H1 (cell line): ENCODE data around the gene TM4SF1. TPM values are rescaled to one million over a fixed set of nuclear protein-coding genes. Genes with fewer than 3 reads are reported as not detected.
A peak's percentile ranks its signal among the peaks of the same experiment; 100 is the strongest.
"Not testable (repeated sequence)": the region's sequence is repeated elsewhere in the genome, so short reads cannot be mapped to it uniquely, and the experiment has no call there.

Experiments
- CTCF ChIA-PET: fragments of 300-600 bp; sonication (Branson Sonifier 250); formaldehyde crosslinking; loops from one replicate; lab custom pipeline; 2021; ENCODE audit not compliant: partially characterized antibody; lab: Charles Lee
- POLR2A ChIA-PET: fragments of 300-600 bp; sonication (Branson Sonifier 250); formaldehyde crosslinking; loops from one replicate; lab custom pipeline; 2021; ENCODE audit warnings: inconsistent platforms; ENCODE audit not compliant: partially characterized antibody; lab: Charles Lee
- DNase-seq, 2 experiments: peaks; one replicate each; pipeline versions ENCODE4 v3.0.0 to v3.0.0-alpha.2; 2010 to 2022; ENCODE audit warnings: low spot score in 2 of 2, low read depth in 1 of 2, mixed read lengths in 1 of 2
- FAIRE-seq: peaks from 2 replicates; lab custom pipeline; 2011; peaks lifted over from hg19 to GRCh38; lab: Jason Lieb, UNC
- H2AFZ ChIP-seq: 2 replicates; pipeline ENCODE4 v1.8.1; 2012; ENCODE audit warnings: low read length, inconsistent platforms
- H2AK5ac ChIP-seq: 2 replicates; pipeline ENCODE4 v1.6.1; 2013; ENCODE audit warnings: low read depth, low read length
- H2BK120ac ChIP-seq: replicated peaks from 2 replicates; pipeline ENCODE3; 2013; ENCODE audit warnings: low read depth, low read length, inconsistent platforms
- H2BK12ac ChIP-seq: 2 replicates; pipeline ENCODE4 v1.6.1; 2013; ENCODE audit warnings: low read depth, low read length
- H2BK15ac ChIP-seq: 2 replicates; pipeline ENCODE4 v1.6.1; 2013; ENCODE audit warnings: low read length
- H2BK20ac ChIP-seq: 2 replicates; pipeline ENCODE4 v1.6.1; 2013; ENCODE audit warnings: low read length
- H2BK5ac ChIP-seq: 2 replicates; pipeline ENCODE4 v1.6.1; 2013; ENCODE audit warnings: low read depth, low read length
- H3K14ac ChIP-seq: 2 replicates; pipeline ENCODE4 v1.6.1; 2013; ENCODE audit warnings: inconsistent platforms; ENCODE audit not compliant: insufficient read length
- H3K18ac ChIP-seq: 2 replicates; pipeline ENCODE4 v1.6.1; 2013; ENCODE audit warnings: low read length; ENCODE audit errors: extremely low read depth
- H3K23ac ChIP-seq: 2 replicates; pipeline ENCODE4 v1.6.1; 2013; ENCODE audit warnings: inconsistent platforms; ENCODE audit not compliant: insufficient read length
- H3K23me2 ChIP-seq: 2 replicates; pipeline ENCODE4 v1.6.1; 2013; ENCODE audit warnings: low read depth, low read length
- H3K27ac ChIP-seq: 2 replicates; pipeline ENCODE4 v1.6.1; 2011; ENCODE audit warnings: low read depth, low read length, inconsistent platforms
- H3K27me3 ChIP-seq, 4 experiments: replicated peaks in 1 of 4; 1 replicate in 1 of 4; 2 replicates in 3 of 4; pipeline versions ENCODE4 v1.6.1 to v1.8.1; 2011 to 2013; ENCODE audit warnings: low read length in 3 of 4, mild to moderate bottlenecking in 3 of 4, inconsistent platforms in 2 of 4, mixed read lengths in 2 of 4, moderate library complexity in 1 of 4; ENCODE audit not compliant: control insufficient read depth in 3 of 4, insufficient read depth in 3 of 4; ENCODE audit errors: extremely low read depth in 1 of 4
- H3K36me3 ChIP-seq, 4 experiments: 2 replicates each; pipeline versions ENCODE4 v1.6.1 to v1.8.1; 2011 to 2013; ENCODE audit warnings: mild to moderate bottlenecking in 4 of 4, low read length in 3 of 4, moderate library complexity in 2 of 4, control low read depth in 1 of 4, inconsistent platforms in 1 of 4; ENCODE audit not compliant: insufficient read depth in 4 of 4, control insufficient read depth in 2 of 4
- H3K4ac ChIP-seq: replicated peaks from 2 replicates; pipeline ENCODE3; 2013; ENCODE audit warnings: low read length, low read depth, mixed read lengths, inconsistent platforms; ENCODE audit not compliant: insufficient read length
- H3K4me1 ChIP-seq, 4 experiments: replicated peaks in 1 of 4; 1 replicate in 1 of 4; 2 replicates in 3 of 4; pipeline versions ENCODE4 v1.6.1 to v1.8.1; 2011 to 2013; ENCODE audit warnings: low read length in 3 of 4, inconsistent platforms in 2 of 4, mixed read lengths in 1 of 4; ENCODE audit not compliant: insufficient read depth in 4 of 4, control insufficient read depth in 3 of 4
- H3K4me2 ChIP-seq, 2 experiments: 2 replicates each; pipeline versions ENCODE4 v1.6.1 to v1.8.1; 2011 to 2013; ENCODE audit warnings: low read depth in 2 of 2, low read length in 2 of 2, control low read depth in 1 of 2, inconsistent platforms in 1 of 2, mild to moderate bottlenecking in 1 of 2; ENCODE audit not compliant: insufficient read depth in 1 of 2
- H3K4me3 ChIP-seq, 4 experiments: fragments of 200-600, 300-600 bp in 1 of 4; sonication (generic), shearing (Covaris generic), sonication (Bioruptor Twin) in 1 of 4; 2 replicates each; pipeline versions ENCODE4 v1.5.1 to v1.8.1; 2011 to 2016; ENCODE audit warnings: low read length in 4 of 4, low read depth in 3 of 4, control low read depth in 2 of 4, inconsistent platforms in 2 of 4, mild to moderate bottlenecking in 2 of 4, mixed read lengths in 1 of 4, moderate library complexity in 1 of 4; ENCODE audit not compliant: insufficient read depth in 2 of 4; ENCODE audit errors: extremely low read depth in 1 of 4
- H3K56ac ChIP-seq: replicated peaks from 2 replicates; pipeline ENCODE3; 2013; ENCODE audit warnings: low read depth, mild to moderate bottlenecking, mixed read lengths, low read length, inconsistent platforms; ENCODE audit not compliant: insufficient read length
- H3K79me1 ChIP-seq: 2 replicates; pipeline ENCODE4 v1.6.1; 2013; ENCODE audit warnings: low read depth, low read length, control low read depth
- H3K79me2 ChIP-seq, 2 experiments: 2 replicates each; pipeline versions ENCODE4 v1.6.1 to v1.8.1; 2012 to 2013; ENCODE audit warnings: low read length in 2 of 2, mild to moderate bottlenecking in 2 of 2, inconsistent platforms in 1 of 2; ENCODE audit not compliant: insufficient read depth in 2 of 2, control insufficient read depth in 1 of 2
- H3K9ac ChIP-seq, 4 experiments: replicated peaks in 1 of 4; 1 replicate in 1 of 4; 2 replicates in 3 of 4; pipeline versions ENCODE4 v1.6.1 to v1.8.1; 2011 to 2013; ENCODE audit warnings: low read depth in 3 of 4, low read length in 3 of 4, control low read depth in 2 of 4, mild to moderate bottlenecking in 2 of 4, moderate library complexity in 2 of 4, inconsistent platforms in 1 of 4; ENCODE audit errors: extremely low read depth in 1 of 4
- H3K9me3 ChIP-seq, 2 experiments: 2 replicates each; pipeline versions ENCODE4 v1.6.1 to v1.8.1; 2012 to 2013; ENCODE audit warnings: mild to moderate bottlenecking in 2 of 2, moderate library complexity in 2 of 2, control low read depth in 1 of 2, inconsistent platforms in 1 of 2, low read depth in 1 of 2, low read length in 1 of 2, mixed read lengths in 1 of 2; ENCODE audit not compliant: insufficient read depth in 2 of 2
- H4K20me1 ChIP-seq, 2 experiments: replicated peaks in 1 of 2; 2 replicates each; pipeline versions ENCODE3 to v1.8.1; 2011 to 2013; ENCODE audit warnings: inconsistent platforms in 2 of 2, low read length in 2 of 2, mild to moderate bottlenecking in 1 of 2; ENCODE audit not compliant: insufficient read depth in 2 of 2, control insufficient read depth in 1 of 2
- H4K5ac ChIP-seq: 2 replicates; pipeline ENCODE4 v1.6.1; 2013; ENCODE audit warnings: low read length, low read depth, mixed read lengths, inconsistent platforms; ENCODE audit not compliant: insufficient read length
- H4K8ac ChIP-seq: 2 replicates; pipeline ENCODE4 v1.8.0; 2013; ENCODE audit warnings: mild to moderate bottlenecking, moderate library complexity, low read length, inconsistent platforms; ENCODE audit not compliant: insufficient read depth; ENCODE audit errors: extremely low read depth
- H4K91ac ChIP-seq: replicated peaks from 2 replicates; pipeline ENCODE3; 2013; ENCODE audit warnings: low read length, mixed read lengths, inconsistent platforms; ENCODE audit not compliant: insufficient read length
- JUND ChIP-seq: IDR thresholded peaks from 2 replicates; pipeline ENCODE4 v1.6.1; 2011; ENCODE audit warnings: mild to moderate bottlenecking, improper control_type of control experiment, low read length
- POU5F1 ChIP-seq: IDR thresholded peaks from 2 replicates; pipeline ENCODE4 v1.6.1; 2011; ENCODE audit warnings: low read depth, mild to moderate bottlenecking, low read length, moderate library complexity
- WGBS, 2 experiments: shearing (Covaris generic) in 1 of 2; methylation state at CpG; one replicate each; pipeline versions ENCODE4 v1.1.6 to v1.1.7; 2013 to 2015; ENCODE audit warnings: low lambda C conversion rate in 2 of 2, mixed read lengths in 2 of 2, inconsistent platforms in 1 of 2, low coverage in 1 of 2, missing lambda C conversion rate in 1 of 2; ENCODE audit not compliant: insufficient replicate concordance in 2 of 2, insufficient coverage in 1 of 2, insufficient read length in 1 of 2; ENCODE audit errors: extremely low coverage in 1 of 2, missing lambda C conversion rate in 1 of 2; 5-methylcytosine and 5-hydroxymethylcytosine counted together
- polyA plus RNA-seq, 7 experiments: library from polyadenylated mRNA; depleted of rRNA in 3 of 7; stranded (reverse) in 5 of 7; unstranded in 2 of 7; fragments of >200 nt in 5 of 7; fragments of 200-250 nt in 2 of 7; gene quantifications; 1 replicate in 5 of 7; 2 replicates in 1 of 7; 4 replicates in 1 of 7; pipeline versions ENCODE4 v1.2.1 to v1.2.3, GENCODE V29; 2011 to 2013; ENCODE audit warnings: missing spikeins in 2 of 7, mixed read lengths in 2 of 7
- total RNA-seq: library from RNA; stranded (reverse); fragmentation: NEBNext Ultra II Directional; extraction: Animal tissue kit (Norgen Biotek cat#: 25700); gene quantifications from 2 replicates; pipeline ENCODE4 v1.2.1, GENCODE V29; 2021

The TM4SF1 gene
- total and polyA plus RNA-seq, 2 of the 8 experiments (the other 6 are each of a cell fraction or from before 2014, with no cell fraction given): 0.26 to 1.3 TPM

DNA sequence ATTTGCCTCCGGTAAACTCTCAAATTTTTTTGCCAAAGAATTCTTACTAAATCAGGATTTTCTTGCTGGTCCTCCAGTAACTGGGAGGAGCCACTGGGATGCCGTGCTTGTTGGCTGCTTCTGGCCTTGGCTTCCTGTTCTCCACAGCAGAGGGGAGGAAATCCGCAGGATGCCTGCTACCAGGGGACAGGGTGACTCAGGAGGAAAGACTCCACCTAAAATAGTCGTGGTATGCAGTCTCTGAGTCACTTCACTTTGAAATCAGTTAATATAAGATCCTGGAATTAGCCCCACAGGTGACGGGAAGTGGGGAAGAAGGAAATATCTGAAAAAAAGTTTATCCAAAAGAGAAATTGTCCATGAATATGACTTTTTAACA, 37.5 kb downstream of the TM4SF1 start:
- no peaks in the 10 kb centered on the region for H3K79me2 ChIP-seq
- no peak overlapping the region for H3K4ac ChIP-seq
- H4K20me1 ChIP-seq: no peaks in the 10 kb centered on the region
- no peak overlapping the region for H3K9ac ChIP-seq
- ChIA-PET CTCF (interaction anchor here (2.6 kb wide), 1 partner anchor 386 kb away, joined by 13 read pairs; no protein-coding TSS in a partner anchor), POLR2A (no interaction called here)
- no peaks in the 10 kb centered on the region for H3K79me1 ChIP-seq
- H3K27me3 ChIP-seq: no peaks in the 10 kb centered on the region
- H3K9me3 ChIP-seq: no peaks in the 10 kb centered on the region
- H3K56ac ChIP-seq: no peak overlapping the region
- H2AK5ac ChIP-seq: no peak overlapping the region
- no peak overlapping the region for H3K27ac ChIP-seq
- TF ChIP-seq JUND (peak; percentile 80; the same call in 1 of the 2 replicates), POU5F1 (no peak)
- no peak overlapping the region for H2BK120ac ChIP-seq
- peaks cover 0 to 3% (median 2%) of the 10 kb centered on the region in 4 experiments; a peak in 4 of 7 replicates for H3K4me1 ChIP-seq
- H3K36me3 ChIP-seq: no peaks in the 10 kb centered on the region
- no peak overlapping the region for H3K4me2 ChIP-seq
- no peak overlapping the region for H2BK5ac ChIP-seq
- H2BK20ac ChIP-seq: no peak overlapping the region
- peak; percentile 13 for FAIRE-seq
- H4K91ac ChIP-seq: no peak overlapping the region
- WGBS, 2 experiments: 60% methylated on average over 5 of the region's 5 CpGs; no CpG with 5 or more reads in 1 of the 2 experiments
- H4K8ac ChIP-seq: no peak overlapping the region
- H4K5ac ChIP-seq: no peak overlapping the region
- H3K18ac ChIP-seq: no peak overlapping the region
- H3K23me2 ChIP-seq: no peaks in the 10 kb centered on the region
- H3K14ac ChIP-seq: no peak overlapping the region
- no peak overlapping the region for H2BK15ac ChIP-seq
- H3K23ac ChIP-seq: no peak overlapping the region
- H3K4me3 ChIP-seq: no peak overlapping the region
- no peak overlapping the region for H2AFZ ChIP-seq
- DNase-seq: peak in 1 of 2 experiments; percentile 58
- H2BK12ac ChIP-seq: no peak overlapping the region

DNA sequence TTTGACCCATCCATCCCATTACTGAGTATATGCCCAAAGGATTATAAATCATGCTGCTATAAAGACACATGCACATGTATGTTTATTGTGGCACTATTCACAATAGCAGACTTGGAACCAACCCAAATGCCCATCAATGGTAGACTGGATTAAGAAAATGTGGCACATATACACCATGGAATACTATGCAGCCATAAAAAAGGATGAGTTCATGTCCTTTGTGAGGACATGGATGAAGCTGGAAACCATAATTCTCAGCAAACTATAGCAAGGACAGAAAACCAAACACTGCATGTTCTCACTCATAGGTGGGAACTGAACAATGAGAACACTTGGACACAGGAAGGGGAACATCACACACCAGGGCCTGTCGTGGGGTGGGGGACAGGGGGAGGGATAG, 40.0 kb downstream of the TM4SF1 start:
- WGBS, 2 experiments: 60% methylated on average over 1 of the region's 1 CpG; no CpG with 5 or more reads in 1 of the 2 experiments
- FAIRE-seq, H4K91ac ChIP-seq, H4K8ac ChIP-seq, H3K18ac ChIP-seq, H2BK12ac ChIP-seq, H2BK15ac ChIP-seq, H3K4me3 ChIP-seq, H3K27ac ChIP-seq, H3K23ac ChIP-seq, H4K20me1 ChIP-seq, H2BK20ac ChIP-seq, H3K9me3 ChIP-seq, H3K4me1 ChIP-seq, H2BK5ac ChIP-seq, H3K4ac ChIP-seq, H3K36me3 ChIP-seq, H3K9ac ChIP-seq, CTCF ChIA-PET, H3K79me1 ChIP-seq, H3K23me2 ChIP-seq, H3K27me3 ChIP-seq, H4K5ac ChIP-seq, H2AFZ ChIP-seq, DNase-seq, H2BK120ac ChIP-seq, H2AK5ac ChIP-seq, H3K4me2 ChIP-seq, POLR2A ChIA-PET, H3K79me2 ChIP-seq, H3K56ac ChIP-seq, H3K14ac ChIP-seq: not testable (repeated sequence)
